HEK293 (cell line): Measurements from ENCODE around the gene CDC25C.

Experiments
- CTCF ChIP-seq: fragments of 450-650 bp; formaldehyde crosslinking; IDR thresholded peaks from 2 replicates; pipeline ENCODE4 v1.5.1; 2016; ENCODE audit warnings: missing biosample characterization, missing genetic modification characterization
- PRDM6 ChIP-seq: fragments of 450-650 bp; formaldehyde crosslinking; IDR thresholded peaks from 2 replicates; pipeline ENCODE4 v1.5.1; 2017; ENCODE audit warnings: missing biosample characterization, missing genetic modification characterization
- REST ChIP-seq: fragments of 450-650 bp; formaldehyde crosslinking; IDR thresholded peaks from 2 replicates; pipeline ENCODE4 v1.5.1; 2016; ENCODE audit warnings: missing biosample characterization, missing genetic modification characterization
- ZNF184 ChIP-seq: fragments of 450-650 bp; IDR thresholded peaks from 2 replicates; pipeline ENCODE4 v1.5.1; 2018; ENCODE audit warnings: missing biosample characterization, mild to moderate bottlenecking, missing genetic modification characterization
- ZNF274 ChIP-seq, 2 experiments: fragments of 200-500 bp in 1 of 2; fragments of 450-650 bp in 1 of 2; sonication (Bioruptor generic) in 1 of 2; formaldehyde crosslinking in 1 of 2; IDR thresholded peaks; 2 replicates each; pipeline versions ENCODE4 v1.5.1 to v1.6.1; 2014 to 2016; ENCODE audit warnings: borderline replicate concordance in 1 of 2, inconsistent platforms in 1 of 2, low read length in 1 of 2, missing biosample characterization in 1 of 2, missing genetic modification characterization in 1 of 2
- ZNF558 ChIP-seq: fragments of 450-650 bp; formaldehyde crosslinking; IDR thresholded peaks from 2 replicates; pipeline ENCODE4 v1.5.1; 2016; ENCODE audit warnings: missing biosample characterization, missing genetic modification characterization
- ZNF629 ChIP-seq: fragments of 450-650 bp; formaldehyde crosslinking; IDR thresholded peaks from 2 replicates; pipeline ENCODE4 v1.5.1; 2017; ENCODE audit warnings: missing biosample characterization, missing genetic modification characterization
- ZNF660 ChIP-seq: fragments of 450-650 bp; IDR thresholded peaks from 2 replicates; pipeline ENCODE4 v1.5.1; 2018; ENCODE audit warnings: missing biosample characterization, mild to moderate bottlenecking, missing genetic modification characterization
- ZNF785 ChIP-seq: fragments of 450-650 bp; formaldehyde crosslinking; IDR thresholded peaks from 2 replicates; pipeline ENCODE4 v1.5.1; 2016; ENCODE audit warnings: missing biosample characterization, missing genetic modification characterization

- TF ChIP-seq ZNF660, result peak; percentile 83
- TF ChIP-seq PRDM6 (tag by site-specific recombination), result no peak
- TF ChIP-seq CTCF, result no peak
- no peak for TF ChIP-seq REST (tag by site-specific recombination)
- peak; percentile 68; the same call in 1 of the 2 replicates for TF ChIP-seq ZNF184
- TF ChIP-seq ZNF274 (IDR thresholded peaks at IDR 0.05; ENCODE audit: low read length), result no peak
- no peak for TF ChIP-seq ZNF274 (tag by site-specific recombination; IDR thresholded peaks at IDR 0.05; ENCODE audit: borderline replicate concordance)
- 0 out of 2 replicates have a peak, but pooled peaks have one; percentile 47 for TF ChIP-seq ZNF558 (tag by site-specific recombination)
- no peak for TF ChIP-seq ZNF785 (tag by site-specific recombination)
- TF ChIP-seq ZNF629 (tag by site-specific recombination), result peak; percentile 100
These were observed 5.5 kb upstream of the CDC25C start for GRCh38 chr5:138336952-138337684.
